WI38 (cell line): Measurements from ENCODE around the gene EHD1.

Source experiments
- H3K4me3 ChIP-seq: 2 replicates; pipeline ENCODE4 v1.5.1; 2011; ENCODE audit warnings: low read depth, mild to moderate bottlenecking, control low read depth, low read length
- CTCF ChIP-seq: IDR thresholded peaks from 2 replicates; pipeline ENCODE4 v1.5.1; 2012; ENCODE audit warnings: low read depth, mild to moderate bottlenecking, control low read depth, low read length

The EHD1 gene

GRCh38 chr11:64870893-64871466 is 7.4 kb downstream of the EHD1 start:
- H3K4me3 ChIP-seq: peak overlapping the region; percentile 7
- TF ChIP-seq CTCF: no peak

GRCh38 chr11:64870176-64870892 is 8.1 kb downstream of the EHD1 start:
- H3K4me3 ChIP-seq: peak overlapping the region; percentile 7
- TF ChIP-seq CTCF: no peak

- H3K4me3 ChIP-seq: no peak overlapping the region
- TF ChIP-seq CTCF: peak; percentile 40
These were observed 8.7 kb downstream of the EHD1 start for GRCh38 chr11:64869571-64870175.

GRCh38 chr11:64868904-64869570 is 9.4 kb downstream of the EHD1 start:
- no peak overlapping the region; the same call in 1 of the 2 replicates for H3K4me3 ChIP-seq
- TF ChIP-seq CTCF: no peak

- peak overlapping the region; percentile 15 for H3K4me3 ChIP-seq
- TF ChIP-seq CTCF: no peak
These were observed 10.5 kb downstream of the EHD1 start for GRCh38 chr11:64867748-64868462.

GRCh38 chr11:64866173-64866491 is 12.3 kb downstream of the EHD1 start:
- H3K4me3 ChIP-seq: no peak overlapping the region
- no peak for TF ChIP-seq CTCF
